Body of pancreas (tissue), 4 donors: Measurements from ENCODE around the gene GRIP1.

Experiments used
- CTCF ChIP-seq, 7 experiments: fragments of 450-650 bp in 4 of 7; fragments of 200-600 bp in 3 of 7; sonication (generic) in 3 of 7; IDR thresholded peaks; one replicate each; pipeline ENCODE4 v1.5.1; 2016 to 2019; ENCODE audit warnings: antibody characterized with exemption in 7 of 7
- POLR2A ChIP-seq, 3 donors: fragments of 450-650 bp; IDR thresholded peaks; one replicate each; pipeline ENCODE4 v1.6.1; 2016; ENCODE audit warnings: antibody characterized with exemption in 3 of 3, mild to moderate bottlenecking in 2 of 3

GRCh38 chr12:66548338-66549049 lies 130.4 kb downstream of the GRIP1 start:
- TF ChIP-seq POLR2A (IDR thresholded peaks at IDR 0.05) (no peak), CTCF (IDR thresholded peaks at IDR 0.05) (no peak)
